KOPT-K1 (cell line): ENCODE results near the gene SEPHS1.
"Not testable (repeated sequence)": the region's sequence is repeated elsewhere in the genome, so short reads cannot be mapped to it uniquely, and the experiment has no call there.

Source experiments
- H3K27ac ChIP-seq: fragments of 200-600 bp; sonication (generic); 2 replicates; pipeline ENCODE4 v1.5.1; 2016; ENCODE audit warnings: antibody characterized with exemption, mild to moderate bottlenecking, low read depth, low read length; ENCODE audit not compliant: poor library complexity, severe bottlenecking
- H3K36me3 ChIP-seq: fragments of 200-600 bp; sonication (generic); 2 replicates; pipeline ENCODE4 v1.5.1; 2017; ENCODE audit warnings: antibody characterized with exemption, mild to moderate bottlenecking, low read length, moderate library complexity; ENCODE audit not compliant: insufficient read depth
- H3K9me3 ChIP-seq: fragments of 200-600 bp; sonication (generic); 2 replicates; pipeline ENCODE4 v1.5.1; 2017; ENCODE audit warnings: antibody characterized with exemption, low read length, mild to moderate bottlenecking; ENCODE audit not compliant: insufficient read depth, poor library complexity, severe bottlenecking

Gene SEPHS1

DNA sequence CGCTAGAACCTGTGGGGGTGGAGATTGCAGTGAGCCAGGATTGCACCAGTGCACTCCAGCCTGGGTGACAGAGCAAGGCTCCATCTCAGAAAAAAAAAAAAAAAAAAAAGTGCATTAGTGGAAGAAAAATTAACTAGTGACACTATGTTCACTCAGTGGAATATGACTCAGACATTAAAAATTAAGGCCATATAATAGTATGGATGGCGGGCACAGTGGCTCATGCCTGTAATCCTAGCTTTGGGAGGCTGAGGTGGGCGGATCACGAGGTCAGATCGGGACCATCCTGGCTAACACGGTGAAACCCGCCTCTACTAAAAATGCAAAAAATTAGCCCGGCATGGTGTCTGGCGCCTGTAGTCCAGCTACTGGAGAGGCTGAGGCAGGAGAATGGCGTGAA, 51.6 kb downstream of the SEPHS1 start:
- Histone ChIP-seq H3K27ac (no peak overlapping the region), H3K36me3 (no peaks in the 10 kb centered on the region), H3K9me3 (no peaks in the 10 kb centered on the region)

- Histone ChIP-seq H3K27ac (no peak overlapping the region), H3K9me3 (no peaks in the 10 kb centered on the region)
Observed at GRCh38 chr10:13294784-13295183, 53.3 kb downstream of the SEPHS1 start.

GRCh38 chr10:13291821-13292773, 56.0 kb downstream of the SEPHS1 start:
- no peaks in the 10 kb centered on the region; the same call in 1 of the 2 replicates for H3K36me3 ChIP-seq
- no peaks in the 10 kb centered on the region for H3K9me3 ChIP-seq
- no peak overlapping the region for H3K27ac ChIP-seq

More at GRCh38 chr10:13294784-13295183, 53.3 kb downstream of the SEPHS1 start:
- H3K36me3 ChIP-seq: no peaks in the 10 kb centered on the region

GRCh38 chr10:13291061-13291460, 57.0 kb downstream of the SEPHS1 start:
- Histone ChIP-seq H3K9me3 (no peaks in the 10 kb centered on the region), H3K27ac (no peak overlapping the region), H3K36me3 (no peaks in the 10 kb centered on the region; the same call in 1 of the 2 replicates)

GRCh38 chr10:13284050-13284449, 64.0 kb downstream of the SEPHS1 start:
- H3K27ac ChIP-seq: no peak overlapping the region
- H3K9me3 ChIP-seq: no peaks in the 10 kb centered on the region

DNA sequence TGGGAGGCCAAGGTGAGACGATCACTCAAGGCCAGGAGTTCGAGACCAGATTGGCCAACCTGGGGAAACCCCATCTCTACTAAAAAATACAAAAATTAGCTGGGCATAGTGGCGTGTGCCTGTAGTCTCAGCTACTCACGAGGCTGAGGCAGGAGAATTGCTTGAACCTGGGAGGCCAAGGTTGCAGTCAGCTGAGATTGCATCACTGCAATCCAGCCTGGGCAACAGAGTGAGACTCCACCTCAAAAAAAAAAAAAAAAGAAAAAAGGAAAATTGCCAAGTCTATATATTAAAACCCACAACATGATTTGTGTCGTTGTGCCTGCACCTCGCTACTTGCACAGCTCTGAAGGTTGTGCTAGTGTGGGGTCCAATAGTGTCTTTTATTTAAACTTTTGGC, 65.7 kb downstream of the SEPHS1 start:
- not testable (repeated sequence) for H3K36me3 ChIP-seq, H3K27ac ChIP-seq, H3K9me3 ChIP-seq

More at GRCh38 chr10:13284050-13284449, 64.0 kb downstream of the SEPHS1 start:
- H3K36me3 ChIP-seq: no peaks in the 10 kb centered on the region; the same call in 1 of the 2 replicates

GRCh38 chr10:13276749-13277365, 71.2 kb downstream of the SEPHS1 start:
- Histone ChIP-seq H3K27ac (no peak overlapping the region), H3K36me3 (no peaks in the 10 kb centered on the region), H3K9me3 (no peaks in the 10 kb centered on the region)

GRCh38 chr10:13276146-13276545, 71.9 kb downstream of the SEPHS1 start:
- not testable (repeated sequence) for H3K36me3 ChIP-seq, H3K9me3 ChIP-seq, H3K27ac ChIP-seq

DNA sequence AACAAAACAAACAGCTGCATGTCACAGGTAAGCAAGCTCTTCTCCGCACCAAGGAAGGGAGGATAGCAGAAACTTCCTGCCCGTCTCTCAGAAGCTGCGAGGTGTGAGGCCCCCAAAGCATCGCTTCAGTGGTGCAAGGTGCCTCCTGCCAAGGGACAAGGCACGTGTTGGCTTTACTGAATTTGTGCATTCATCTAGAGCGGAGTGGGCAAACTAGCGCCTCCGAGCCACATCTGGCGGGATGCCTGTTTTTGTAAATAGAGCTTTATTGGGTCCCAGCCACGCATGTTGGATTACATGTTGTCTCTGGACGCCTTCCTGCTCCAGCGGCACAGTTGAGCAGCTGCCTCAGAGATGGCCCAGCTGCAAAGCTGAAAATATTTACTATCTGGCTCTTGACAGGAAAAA, 75.9 kb downstream of the SEPHS1 start:
- H3K9me3 ChIP-seq: no peaks in the 10 kb centered on the region
- H3K27ac ChIP-seq: no peak overlapping the region
- H3K36me3 ChIP-seq: no peaks in the 10 kb centered on the region

GRCh38 chr10:13271552-13272163, 76.4 kb downstream of the SEPHS1 start:
- Histone ChIP-seq H3K36me3 (no peaks in the 10 kb centered on the region), H3K9me3 (no peaks in the 10 kb centered on the region), H3K27ac (no peak overlapping the region)

DNA sequence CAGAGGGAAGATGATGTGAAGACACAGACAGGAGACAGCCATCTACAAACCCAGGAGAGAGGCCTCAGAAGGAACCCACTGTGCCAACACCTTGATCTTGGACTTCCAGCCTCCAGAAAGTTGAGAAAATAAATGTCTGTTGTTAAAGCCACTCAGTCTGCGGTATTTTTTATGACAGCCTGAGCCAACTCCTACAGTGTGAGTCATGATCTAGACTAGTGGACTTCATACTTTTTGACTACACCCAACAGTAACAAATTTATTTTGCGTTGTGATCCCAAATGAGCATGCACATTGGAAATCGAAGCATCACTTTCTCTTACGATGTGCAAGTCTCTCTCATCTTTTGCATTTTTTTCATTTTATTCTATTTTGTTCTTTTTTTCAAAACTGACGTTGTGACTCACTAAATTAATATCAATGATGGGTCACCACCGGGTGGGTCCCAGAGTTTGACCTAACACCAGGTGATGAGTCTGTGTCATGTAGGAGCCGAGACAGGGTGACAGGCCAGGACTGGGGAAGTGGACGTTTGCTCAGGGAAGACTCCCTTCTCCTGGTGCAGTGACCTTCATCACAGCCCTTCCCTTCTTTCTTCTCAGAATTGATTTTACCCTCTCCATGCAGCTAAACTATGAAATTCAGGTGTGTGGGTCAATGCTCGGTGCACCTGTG, 77.1 kb downstream of the SEPHS1 start:
- Histone ChIP-seq H3K9me3 (no peaks in the 10 kb centered on the region), H3K27ac (no peak overlapping the region)

DNA sequence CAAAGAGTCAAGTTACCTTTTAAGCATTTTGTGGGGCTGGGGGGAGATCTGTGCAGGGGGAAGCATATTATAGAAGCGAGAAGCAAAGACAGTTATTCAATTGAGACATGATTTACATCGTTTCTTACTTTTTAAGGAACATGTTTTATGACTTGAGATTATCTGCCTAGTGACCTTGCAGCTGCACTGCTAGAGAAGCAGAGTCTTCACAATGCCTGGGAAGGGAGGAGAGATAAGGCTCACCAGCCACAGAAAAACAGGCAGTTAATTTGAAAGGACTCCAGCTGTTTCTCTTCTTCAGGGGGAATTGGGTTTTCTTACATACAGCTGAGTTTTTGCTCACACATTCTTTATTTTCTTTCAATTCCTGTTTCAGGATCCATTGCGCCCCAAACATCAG, 79.3 kb downstream of the SEPHS1 start:
- Histone ChIP-seq H3K27ac (no peak overlapping the region), H3K9me3 (no peaks in the 10 kb centered on the region), H3K36me3 (no peaks in the 10 kb centered on the region)

More for the DNA sequence above, 77.1 kb downstream of the SEPHS1 start:
- H3K36me3 ChIP-seq: no peaks in the 10 kb centered on the region

DNA sequence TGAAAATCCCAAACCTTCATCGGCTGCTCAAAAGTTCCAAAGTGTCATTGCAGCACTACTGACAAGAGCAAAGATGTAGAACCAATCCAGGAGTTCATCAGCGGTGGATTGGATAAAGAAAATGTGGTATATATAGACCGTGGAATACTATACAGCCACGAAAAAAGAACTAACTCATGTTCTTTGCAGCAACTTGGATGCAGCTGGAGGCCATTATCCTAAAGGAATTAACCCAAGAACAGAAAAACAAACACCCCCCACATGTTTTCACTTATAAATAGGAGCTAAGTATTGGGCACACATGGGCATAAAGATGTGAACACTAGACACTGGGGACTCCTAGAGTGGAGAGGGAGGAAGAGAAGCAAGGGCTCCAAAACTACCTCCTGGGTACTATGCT, 79.8 kb downstream of the SEPHS1 start:
- Histone ChIP-seq H3K36me3 (no peaks in the 10 kb centered on the region), H3K27ac (no peak overlapping the region), H3K9me3 (no peaks in the 10 kb centered on the region)
